ENCODE measurements around the gene ANKRD55. TPM values are rescaled to one million over a fixed set of nuclear protein-coding genes. Genes with fewer than 3 reads are reported as not detected.

The ANKRD55 gene
- total RNA-seq, 1 donor from 2014 or later, result not detected

GRCh38 chr5:56166671-56167385 lies 66.3 kb downstream of the ANKRD55 start:
- H3K27ac Mint-ChIP-seq, result no peak overlapping the region
- no peaks in the 10 kb centered on the region for H3K27me3 Mint-ChIP-seq
- H3K36me3 Mint-ChIP-seq (ENCODE audit: insufficient read depth), result no peaks in the 10 kb centered on the region
- TF ChIP-seq CTCF (IDR thresholded peaks at IDR 0.05; ENCODE audit: unreplicated experiment), result no peak
- H3K4me1 Mint-ChIP-seq (ENCODE audit: low read depth), result peaks cover 8% of the 10 kb centered on the region
- H3K9me3 Mint-ChIP-seq (ENCODE audit: low read depth), result no peaks in the 10 kb centered on the region
- no peak overlapping the region for H3K4me3 Mint-ChIP-seq (ENCODE audit: low read depth)
- DNase-seq (ENCODE audit: low spot score, unreplicated experiment), result no peak

GRCh38 chr5:56164376-56164775 lies 68.8 kb downstream of the ANKRD55 start:
- Mint-ChIP-seq H3K36me3 (ENCODE audit: insufficient read depth) (no peaks in the 10 kb centered on the region), H3K27ac (peak overlapping the region; percentile 51), H3K4me3 (ENCODE audit: low read depth) (no peak overlapping the region), H3K9me3 (ENCODE audit: low read depth) (no peaks in the 10 kb centered on the region), H3K4me1 (ENCODE audit: low read depth) (peaks cover 18% of the 10 kb centered on the region), H3K27me3 (no peaks in the 10 kb centered on the region)
- no peak for DNase-seq (ENCODE audit: low spot score, unreplicated experiment)
- no peak for TF ChIP-seq CTCF (IDR thresholded peaks at IDR 0.05; ENCODE audit: unreplicated experiment)

GRCh38 chr5:56161927-56162326 lies 71.2 kb downstream of the ANKRD55 start:
- no peaks in the 10 kb centered on the region for H3K36me3 Mint-ChIP-seq (ENCODE audit: insufficient read depth)
- no peaks in the 10 kb centered on the region for H3K9me3 Mint-ChIP-seq (ENCODE audit: low read depth)
- no peak for DNase-seq (ENCODE audit: low spot score, unreplicated experiment)
- H3K4me3 Mint-ChIP-seq (ENCODE audit: low read depth), result no peak overlapping the region
- no peak overlapping the region for H3K27ac Mint-ChIP-seq
- H3K27me3 Mint-ChIP-seq, result no peaks in the 10 kb centered on the region
- no peak for TF ChIP-seq CTCF (IDR thresholded peaks at IDR 0.05; ENCODE audit: unreplicated experiment)
- peaks cover 30% of the 10 kb centered on the region for H3K4me1 Mint-ChIP-seq (ENCODE audit: low read depth)

GRCh38 chr5:56161439-56161823 lies 71.7 kb downstream of the ANKRD55 start:
- H3K4me1 Mint-ChIP-seq (ENCODE audit: low read depth), result peaks cover 34% of the 10 kb centered on the region

More at GRCh38 chr5:56161439-56161823, 71.7 kb downstream of the ANKRD55 start:
- Mint-ChIP-seq H3K27ac (no peak overlapping the region), H3K27me3 (no peaks in the 10 kb centered on the region), H3K9me3 (ENCODE audit: low read depth) (no peaks in the 10 kb centered on the region), H3K36me3 (ENCODE audit: insufficient read depth) (no peaks in the 10 kb centered on the region), H3K4me3 (ENCODE audit: low read depth) (no peak overlapping the region)
- DNase-seq (ENCODE audit: low spot score, unreplicated experiment), result no peak
- TF ChIP-seq CTCF (IDR thresholded peaks at IDR 0.05; ENCODE audit: unreplicated experiment), result no peak

Measured in progenitor cell of endocrine pancreas (in vitro differentiated cells).